Uterus (tissue), 2 donors: ENCODE data around the gene VWA8.

Source experiments
- POLR2A ChIP-seq, 2 donors: fragments of 450-650 bp; IDR thresholded peaks; one replicate each; pipeline ENCODE4 v1.6.1; 2016; ENCODE audit warnings: antibody characterized with exemption in 2 of 2, mild to moderate bottlenecking in 1 of 2, moderate library complexity in 1 of 2
- TF ChIP-seq, protein P1 (sequence below), 4 experiments: fragments of 200-600 bp in 2 of 4; fragments of 450-650 bp in 2 of 4; sonication (generic) in 2 of 4; IDR thresholded peaks; one replicate each; pipeline ENCODE4 v1.5.1; 2016 to 2019; ENCODE audit warnings: antibody characterized with exemption in 4 of 4, mild to moderate bottlenecking in 2 of 4, moderate library complexity in 1 of 4

DNA sequence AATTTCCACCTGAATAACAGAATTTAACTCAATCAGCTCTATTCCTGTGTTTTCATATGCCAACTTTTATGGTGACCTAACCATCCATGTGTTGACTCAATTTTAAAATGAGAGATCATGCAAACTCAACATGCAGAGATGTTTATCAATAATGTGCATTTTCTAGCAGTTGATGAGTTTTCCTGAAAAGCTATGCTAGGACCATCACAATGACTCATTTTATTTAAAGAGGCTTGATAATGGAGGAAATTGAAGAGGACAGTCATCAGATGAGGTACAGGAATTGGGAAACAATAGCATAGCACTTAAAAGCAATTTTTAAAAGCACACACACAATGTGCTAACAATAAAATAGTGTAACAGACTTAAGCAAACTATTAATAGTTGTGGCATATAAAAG is 127.1 kb downstream of the VWA8 start:
- TF ChIP-seq, protein P1, sequence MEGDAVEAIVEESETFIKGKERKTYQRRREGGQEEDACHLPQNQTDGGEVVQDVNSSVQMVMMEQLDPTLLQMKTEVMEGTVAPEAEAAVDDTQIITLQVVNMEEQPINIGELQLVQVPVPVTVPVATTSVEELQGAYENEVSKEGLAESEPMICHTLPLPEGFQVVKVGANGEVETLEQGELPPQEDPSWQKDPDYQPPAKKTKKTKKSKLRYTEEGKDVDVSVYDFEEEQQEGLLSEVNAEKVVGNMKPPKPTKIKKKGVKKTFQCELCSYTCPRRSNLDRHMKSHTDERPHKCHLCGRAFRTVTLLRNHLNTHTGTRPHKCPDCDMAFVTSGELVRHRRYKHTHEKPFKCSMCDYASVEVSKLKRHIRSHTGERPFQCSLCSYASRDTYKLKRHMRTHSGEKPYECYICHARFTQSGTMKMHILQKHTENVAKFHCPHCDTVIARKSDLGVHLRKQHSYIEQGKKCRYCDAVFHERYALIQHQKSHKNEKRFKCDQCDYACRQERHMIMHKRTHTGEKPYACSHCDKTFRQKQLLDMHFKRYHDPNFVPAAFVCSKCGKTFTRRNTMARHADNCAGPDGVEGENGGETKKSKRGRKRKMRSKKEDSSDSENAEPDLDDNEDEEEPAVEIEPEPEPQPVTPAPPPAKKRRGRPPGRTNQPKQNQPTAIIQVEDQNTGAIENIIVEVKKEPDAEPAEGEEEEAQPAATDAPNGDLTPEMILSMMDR (IDR thresholded peaks at IDR 0.05): no peak
- no peak for TF ChIP-seq POLR2A (IDR thresholded peaks at IDR 0.05)
